HG03159 (cell line): ENCODE data around the gene DGKZ.
"Not testable (repeated sequence)": the region's sequence is repeated elsewhere in the genome, so short reads cannot be mapped to it uniquely, and the experiment has no call there.

Source experiments
- ATAC-seq: cut with Tn5 transposase; IDR thresholded peaks from one replicate; pipeline ENCODE4 v1.9.1; 2021; ENCODE audit warnings: mild to moderate bottlenecking, moderate library complexity; ENCODE audit not compliant: unreplicated experiment

The DGKZ gene

GRCh38 chr11:46346886-46347636, at the start of gene DGKZ:
Gene DGKZ (plus strand): TSS chr11:46347463. CDS start chr11:46347660, 197 bp downstream.
- peak; percentile 62 for ATAC-seq

DNA sequence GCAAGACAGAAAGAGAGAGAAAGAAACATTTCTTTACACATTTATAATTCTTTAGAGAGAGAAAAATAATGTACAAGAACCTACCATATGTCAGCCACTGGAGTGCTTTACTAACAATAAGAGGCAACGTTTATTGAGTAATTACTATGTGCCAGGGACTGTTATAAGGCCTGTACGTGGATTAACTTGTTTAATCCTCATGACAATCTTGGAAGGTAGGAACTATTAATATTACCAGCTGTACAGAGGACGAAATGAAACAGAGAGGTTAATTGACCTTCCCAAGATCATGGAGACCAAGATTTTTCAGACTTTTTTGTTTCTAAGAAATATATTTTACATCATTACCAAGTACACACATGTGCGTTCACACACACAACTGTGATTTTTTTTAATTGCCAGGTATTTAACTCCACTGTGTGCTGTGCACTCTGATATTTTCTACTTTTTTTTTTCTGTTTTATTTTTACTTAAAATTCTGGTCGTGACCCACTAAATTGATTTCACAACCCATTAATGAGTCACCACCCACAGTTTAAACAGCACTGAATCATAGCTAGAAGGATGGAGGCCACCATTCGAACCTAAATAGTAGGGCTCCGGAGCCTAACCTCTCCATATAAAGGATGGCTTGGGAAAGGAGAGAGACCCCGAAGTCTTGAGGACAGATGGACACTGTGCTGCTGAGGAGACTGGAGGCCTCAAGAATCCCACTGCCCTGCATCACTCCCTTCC, 48.4 kb upstream of the DGKZ start:
- no peak for ATAC-seq

GRCh38 chr11:46299451-46299961, 47.8 kb upstream of the DGKZ start:
- ATAC-seq, result no peak

DNA sequence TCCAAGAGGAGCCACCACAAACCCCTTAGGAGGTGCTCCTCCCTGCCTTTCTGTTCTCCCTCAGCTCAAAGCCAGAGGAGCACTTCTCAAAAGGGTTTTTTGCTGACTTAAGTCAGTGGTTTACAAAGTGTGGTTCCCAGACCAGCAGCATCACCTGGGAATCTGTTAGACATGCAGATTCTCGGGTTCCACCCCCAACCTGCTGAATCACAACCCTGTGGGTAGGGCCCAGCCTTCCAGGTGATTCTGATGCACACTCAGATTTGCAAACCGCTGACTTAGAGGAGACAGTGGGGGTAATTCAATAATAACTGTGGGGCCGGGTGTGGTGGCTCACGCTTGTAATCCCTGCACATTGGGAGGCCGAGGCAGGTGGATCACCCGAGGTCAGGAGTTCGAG, 47.0 kb upstream of the DGKZ start:
- ATAC-seq, result no peak

DNA sequence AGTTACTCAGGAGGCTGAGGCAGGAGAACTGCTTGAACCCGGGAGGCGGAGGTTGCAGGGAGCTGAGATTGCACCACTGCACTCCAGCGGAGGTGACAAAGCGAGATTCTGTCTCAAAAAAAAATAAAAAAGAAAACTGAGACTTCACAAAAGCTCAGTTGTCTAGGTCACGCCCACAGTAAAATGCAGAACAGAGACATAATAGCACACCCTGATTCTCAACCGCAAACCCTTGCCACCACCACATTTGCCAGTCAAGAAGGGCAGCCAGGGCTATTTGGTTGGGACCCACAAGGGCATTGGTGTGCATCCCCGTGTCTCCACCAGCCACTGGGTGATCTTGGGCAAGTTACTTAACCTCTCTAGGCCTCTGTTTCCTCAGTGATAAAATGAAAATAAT, 44.4 kb upstream of the DGKZ start:
- ATAC-seq, result peak; percentile 72

DNA sequence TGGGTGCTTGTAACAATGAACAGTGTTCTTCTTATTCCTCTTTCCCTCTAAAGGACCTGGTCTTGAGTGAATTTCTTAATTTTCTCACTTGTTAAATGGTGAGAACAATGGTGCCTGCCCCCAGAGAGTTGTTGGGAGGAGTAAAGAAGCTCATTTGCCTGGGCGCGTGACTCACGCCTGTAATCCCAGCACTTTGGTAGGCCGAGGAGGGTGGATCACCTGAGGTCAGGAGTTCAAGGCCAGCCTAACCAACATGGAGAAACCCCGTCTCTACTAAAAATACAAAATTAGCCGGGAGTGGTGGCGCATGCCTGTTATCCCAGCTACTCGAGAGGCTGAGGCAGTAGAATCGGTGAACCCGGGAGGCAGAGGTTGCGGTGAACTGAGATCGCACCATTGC, 43.2 kb upstream of the DGKZ start:
- not testable (repeated sequence) for ATAC-seq

DNA sequence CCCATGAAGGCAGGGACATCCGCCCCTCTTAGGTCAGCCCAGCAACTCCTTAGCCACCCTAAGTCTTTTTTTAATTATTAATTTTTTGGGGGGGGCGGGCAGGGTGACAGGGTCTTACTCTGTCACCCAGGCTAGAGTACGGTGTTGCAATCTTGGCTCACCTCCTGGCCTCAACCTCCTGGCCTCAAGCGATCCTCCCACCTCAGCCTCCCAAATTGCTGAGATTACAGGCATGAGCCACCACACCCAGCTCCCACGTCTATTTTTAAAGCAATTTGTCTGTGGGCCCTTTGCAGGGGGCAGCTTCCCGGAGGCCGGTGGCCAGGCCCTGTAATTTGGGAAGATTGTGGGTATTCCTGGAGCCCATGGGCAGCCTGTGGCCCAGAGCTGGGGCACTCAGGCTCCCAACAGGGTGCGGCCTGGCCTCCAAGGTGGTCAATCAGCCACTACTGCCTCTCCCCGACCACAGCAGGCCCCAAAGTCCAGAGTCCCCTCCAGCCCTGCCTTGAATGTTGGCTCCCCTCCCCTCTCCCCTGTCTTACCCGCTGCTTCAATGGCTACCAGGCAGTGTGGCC, 42.6 kb upstream of the DGKZ start:
- no peak for ATAC-seq

GRCh38 chr11:46305295-46305694, 42.0 kb upstream of the DGKZ start:
- ATAC-seq, result no peak

- ATAC-seq, result no peak
Measured at GRCh38 chr11:46306296-46306853, 40.9 kb upstream of the DGKZ start.

DNA sequence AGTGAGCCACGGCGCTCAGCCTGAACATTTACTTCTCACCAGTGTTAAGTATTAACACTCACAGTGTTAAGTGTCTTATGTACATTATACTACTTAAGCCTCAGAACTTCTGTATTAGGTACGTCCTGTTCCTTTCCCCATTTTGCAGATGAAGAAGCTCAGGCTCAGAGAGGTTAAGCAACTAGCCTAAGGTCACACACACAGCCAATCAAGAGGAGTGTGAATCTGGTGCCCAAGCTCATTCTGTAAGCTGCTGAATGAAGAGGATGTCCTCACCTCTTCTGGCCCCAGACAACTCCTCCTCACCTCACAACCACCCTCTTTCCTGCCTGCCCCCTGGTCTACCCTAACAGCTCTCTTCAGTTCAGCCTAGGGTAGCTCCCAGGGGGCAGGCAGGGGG, 39.9 kb upstream of the DGKZ start:
- ATAC-seq, result no peak

DNA sequence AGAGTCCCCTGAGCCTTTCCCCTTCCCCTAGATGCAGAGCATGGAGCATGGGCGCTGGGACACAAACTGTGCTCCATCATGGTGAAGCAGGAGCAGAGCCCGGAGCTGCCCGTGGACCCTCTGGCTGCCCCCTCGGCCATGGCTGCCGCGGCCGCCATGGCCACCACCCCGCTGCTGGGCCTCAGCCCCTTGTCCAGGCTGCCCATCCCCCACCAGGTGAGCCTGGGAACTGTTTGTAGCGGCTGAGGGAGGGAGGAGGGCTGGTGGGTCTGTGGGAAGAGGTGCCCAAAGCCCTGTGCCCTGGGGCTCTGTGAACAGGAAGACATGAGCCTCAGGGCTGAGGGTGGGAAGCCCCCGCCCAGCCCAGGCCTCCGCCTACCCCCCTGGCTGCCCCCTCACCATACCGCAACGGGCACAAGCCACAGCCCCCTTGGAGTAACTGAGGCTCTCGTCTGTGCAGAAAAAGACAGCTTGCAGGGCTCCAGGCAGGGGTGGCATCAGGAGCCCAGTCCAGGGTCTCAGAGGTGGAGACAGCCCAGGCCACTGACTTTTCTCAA, 39.4 kb upstream of the DGKZ start:
- no peak for ATAC-seq

GRCh38 chr11:46308631-46309419, 38.4 kb upstream of the DGKZ start:
- peak; percentile 55 for ATAC-seq

GRCh38 chr11:46309814-46310259, 37.4 kb upstream of the DGKZ start:
- no peak for ATAC-seq

DNA sequence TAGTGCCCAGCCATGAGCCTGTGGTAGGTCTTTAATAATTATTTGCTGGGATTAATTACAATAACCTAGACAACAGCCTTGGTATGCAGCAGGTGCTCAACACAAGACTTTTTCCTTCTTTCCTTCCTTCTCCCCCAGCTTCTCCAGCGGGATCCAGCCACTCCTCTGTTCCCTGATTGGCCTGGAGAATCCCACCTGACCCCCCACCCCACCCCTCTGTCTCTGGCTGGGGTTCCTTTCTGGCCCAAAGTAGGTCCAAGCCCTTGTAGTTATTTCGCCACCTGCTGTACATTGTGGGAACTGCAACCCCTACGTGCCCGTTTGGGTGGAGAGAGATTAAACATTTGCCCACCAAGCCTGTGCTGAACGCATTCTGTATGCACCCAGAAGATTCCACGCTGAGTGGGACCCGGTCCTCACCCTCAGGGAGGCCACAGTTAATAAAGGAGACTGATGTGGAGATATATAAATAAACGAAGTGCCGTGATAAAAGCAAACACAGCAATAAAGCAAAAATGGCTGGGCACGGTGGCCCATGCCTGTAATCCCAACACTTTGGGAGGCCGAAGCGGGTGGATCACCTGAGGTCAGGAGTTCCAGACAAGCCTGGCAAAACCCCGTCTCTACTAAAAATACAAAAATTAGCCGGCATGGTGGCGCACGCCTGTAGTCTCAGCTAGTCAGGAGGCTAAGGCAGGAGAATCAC, 32.1 kb upstream of the DGKZ start:
- no peak for ATAC-seq

DNA sequence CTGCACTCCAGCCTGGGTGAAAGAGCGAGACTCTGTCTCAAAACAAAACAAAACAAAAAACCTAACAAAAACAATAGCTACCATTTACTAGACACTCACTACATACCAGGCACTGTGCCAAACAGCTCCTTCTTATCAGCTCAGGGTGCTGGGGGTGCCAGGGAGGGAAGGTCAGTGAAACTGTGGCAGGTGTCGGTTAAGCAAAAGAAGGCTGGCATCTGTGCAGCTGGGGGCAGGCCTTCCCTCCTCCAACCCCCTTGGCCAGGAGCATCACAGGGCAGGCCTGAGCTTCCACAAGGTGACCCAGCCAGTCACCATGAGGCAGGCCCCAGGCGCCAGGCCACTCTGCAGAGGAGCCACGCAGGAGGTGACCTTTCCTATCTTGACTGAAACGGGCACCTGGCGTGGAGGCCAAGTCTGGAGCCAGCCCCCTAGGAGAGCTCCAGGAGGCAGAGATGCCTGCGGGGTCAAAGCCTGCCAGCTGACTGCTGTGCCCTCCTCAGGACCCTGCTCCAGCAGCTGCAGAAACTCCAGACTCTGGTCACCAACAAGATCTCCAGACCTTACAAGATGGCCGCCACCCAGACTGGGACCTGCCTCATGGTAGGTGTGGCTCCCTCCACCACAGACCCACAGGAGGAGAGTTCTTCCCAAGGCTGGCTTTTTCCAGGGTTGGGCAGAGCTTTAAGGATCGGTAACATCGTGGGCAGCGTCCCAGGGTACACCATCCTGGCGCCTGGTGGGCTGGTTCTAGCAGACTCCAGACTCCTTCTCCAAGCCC, 31.3 kb upstream of the DGKZ start:
- no peak for ATAC-seq

DNA sequence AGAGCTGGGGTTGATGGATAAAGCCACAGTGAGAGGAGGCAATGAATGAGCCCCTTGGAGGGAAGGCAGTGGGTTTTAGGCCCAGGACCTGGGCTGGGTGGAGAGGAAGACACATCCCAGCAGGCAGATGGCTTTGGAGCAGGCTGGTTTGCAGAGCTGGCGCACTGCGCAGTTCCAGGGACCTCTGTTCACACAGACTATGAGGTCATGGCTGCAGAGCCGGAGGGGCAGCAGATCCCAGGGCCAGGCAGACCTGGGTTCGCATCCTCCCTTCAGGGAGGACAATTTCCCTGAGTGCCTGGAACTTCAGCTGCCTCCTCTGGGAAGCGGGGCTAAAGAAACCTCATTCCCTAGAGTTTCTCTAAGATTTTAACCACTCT, 28.2 kb upstream of the DGKZ start:
- ATAC-seq, result no peak

DNA sequence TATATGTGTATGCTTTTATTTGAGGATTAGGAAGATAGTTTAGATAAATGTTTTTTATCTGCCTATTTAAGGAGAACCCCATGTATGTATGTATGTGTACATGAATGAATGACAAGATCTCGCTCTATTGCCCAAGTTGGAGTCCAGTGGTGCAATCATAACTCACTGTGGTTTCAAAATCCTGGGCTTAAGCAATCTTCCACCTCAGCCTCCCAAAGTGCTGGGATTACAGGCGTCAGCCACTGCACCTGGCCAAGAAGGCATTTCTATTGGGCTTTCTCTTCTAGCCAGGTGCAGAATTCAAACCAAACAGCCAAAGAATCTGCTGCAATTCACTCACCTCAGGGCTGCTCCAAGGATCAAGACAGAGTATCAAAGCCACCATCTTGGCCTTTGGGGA, 25.5 kb upstream of the DGKZ start:
- ATAC-seq, result no peak

DNA sequence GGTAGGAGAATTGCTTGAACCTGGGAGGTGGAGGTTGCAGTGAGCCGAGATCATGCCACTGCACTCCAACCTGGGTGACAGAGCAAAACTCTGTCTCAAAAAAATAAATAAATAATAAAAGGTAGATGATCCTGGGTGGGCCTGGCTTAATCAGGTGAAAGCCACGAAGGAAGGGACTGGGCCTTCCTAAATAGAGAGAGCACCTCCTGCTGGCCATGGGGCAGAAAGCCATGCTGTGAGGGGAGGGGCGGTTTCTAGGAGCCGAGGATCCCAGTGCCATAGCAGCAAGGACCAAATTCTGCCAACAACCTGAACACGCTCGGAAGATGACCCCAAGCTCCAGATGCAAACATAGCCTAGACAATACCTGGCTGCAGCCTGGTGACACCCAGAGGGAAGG, 24.5 kb upstream of the DGKZ start:
- ATAC-seq, result no peak

- ATAC-seq, result no peak
Measured at GRCh38 chr11:46326813-46327416, 20.3 kb upstream of the DGKZ start.
